Sigmoid colon (tissue), 4 donors: ENCODE results near the gene CARMIL1.

Experiments
- CTCF ChIP-seq, 4 experiments: fragments of 450-650 bp in 3 of 4; fragments of 200-600 bp in 1 of 4; IDR thresholded peaks; one replicate each; pipeline ENCODE4 v1.5.1; 2016 to 2019; ENCODE audit warnings: antibody characterized with exemption in 4 of 4, mild to moderate bottlenecking in 3 of 4, moderate library complexity in 2 of 4
- POLR2A ChIP-seq, 2 donors: fragments of 450-650 bp; IDR thresholded peaks; one replicate each; pipeline ENCODE4 v1.6.1; 2016; ENCODE audit warnings: antibody characterized with exemption in 2 of 2, mild to moderate bottlenecking in 2 of 2, moderate library complexity in 2 of 2
- POLR2AphosphoS5 ChIP-seq, 4 donors: sonication (generic); formaldehyde crosslinking; IDR thresholded peaks; one replicate each; pipeline ENCODE4 v1.6.1; 2017; ENCODE audit warnings: antibody characterized with exemption in 4 of 4

GRCh38 chr6:25484900-25485299 is 205.7 kb downstream of the CARMIL1 start:
- TF ChIP-seq POLR2A (IDR thresholded peaks at IDR 0.05) (no peak), POLR2AphosphoS5 (IDR thresholded peaks at IDR 0.05) (no peak), CTCF (IDR thresholded peaks at IDR 0.05) (no peak)
